Measurements from ENCODE around the gene HES3.

The HES3 gene

GRCh38 chr1:6243993-6244392, at the start of gene HES3:
HES3 (plus strand) TSS chr1:6244179; CDS start chr1:6244366, 187 bp downstream.
- no peak for DNase-seq (ENCODE audit: low spot score)

- DNase-seq (ENCODE audit: low spot score): no peak
These were observed 46.1 kb upstream of the HES3 start for GRCh38 chr1:6197746-6198427.

- DNase-seq (ENCODE audit: low spot score): no peak
These were observed 45.2 kb upstream of the HES3 start for GRCh38 chr1:6198646-6199297.

- DNase-seq (ENCODE audit: low spot score): peak; percentile 98
These were observed 44.4 kb upstream of the HES3 start, which contains the start of gene RPL22 for GRCh38 chr1:6199298-6200187. RPL22 (minus strand) TSS chr1:6199595; CDS start chr1:6199573, 22 bp downstream.

- no peak for DNase-seq (ENCODE audit: low spot score)
These were observed 43.7 kb upstream of the HES3 start for GRCh38 chr1:6200188-6200809.

GRCh38 chr1:6202256-6202655, 41.7 kb upstream of the HES3 start:
- DNase-seq (ENCODE audit: low spot score): no peak

- peak; percentile 47 for DNase-seq (ENCODE audit: low spot score)
These were observed 38.0 kb upstream of the HES3 start, which contains the start of gene RNF207 for GRCh38 chr1:6205849-6206519. RNF207 (plus strand) TSS chr1:6206119; CDS start chr1:6206536, 417 bp downstream.

- no peak for DNase-seq (ENCODE audit: low spot score)
These were observed 37.5 kb upstream of the HES3 start for GRCh38 chr1:6206520-6206855.

- DNase-seq (ENCODE audit: low spot score): no peak
These were observed 36.7 kb upstream of the HES3 start for GRCh38 chr1:6207075-6207885.

- no peak for DNase-seq (ENCODE audit: low spot score)
These were observed 36.1 kb upstream of the HES3 start for GRCh38 chr1:6207921-6208320.

GRCh38 chr1:6208723-6209660, 35.0 kb upstream of the HES3 start:
- DNase-seq (ENCODE audit: low spot score): peak; percentile 74

- no peak for DNase-seq (ENCODE audit: low spot score)
These were observed 34.1 kb upstream of the HES3 start for GRCh38 chr1:6209661-6210580.

GRCh38 chr1:6210591-6211355, 33.2 kb upstream of the HES3 start:
- no peak for DNase-seq (ENCODE audit: low spot score)

- no peak for DNase-seq (ENCODE audit: low spot score)
These were observed 32.2 kb upstream of the HES3 start for GRCh38 chr1:6211731-6212130.

- no peak for DNase-seq (ENCODE audit: low spot score)
These were observed 31.6 kb upstream of the HES3 start for GRCh38 chr1:6212193-6212959.

GRCh38 chr1:6218375-6219164, 25.4 kb upstream of the HES3 start:
- no peak for DNase-seq (ENCODE audit: low spot score)
